K562 (cell line): ENCODE data around the gene SLC36A1. TPM values are rescaled to one million over a fixed set of nuclear protein-coding genes. Genes with fewer than 3 reads are reported as not detected.

ENCODE experiments used
- BCL6 ChIP-seq: fragments of 250-450 bp; sonication (Bioruptor Pico); IDR thresholded peaks from 2 replicates; pipeline ENCODE4 v1.4.0; 2020
- CCAR2 ChIP-seq: fragments of 200-400 bp; formaldehyde crosslinking; IDR thresholded peaks from 2 replicates; pipeline ENCODE4 v1.6.1; 2017; ENCODE audit warnings: mild to moderate bottlenecking, low read depth, low read length
- EGR1 ChIP-seq: fragments of 450-650 bp; conservative IDR thresholded peaks from 2 replicates; pipeline ENCODE4 v1.6.1; 2017; ENCODE audit warnings: mild to moderate bottlenecking
- FOXA1 ChIP-seq: fragments of 450-650 bp; IDR thresholded peaks from 2 replicates; pipeline ENCODE4 v1.6.1; 2016; ENCODE audit warnings: mild to moderate bottlenecking, borderline replicate concordance
- GATAD2A ChIP-seq: fragments of 450-650 bp; IDR thresholded peaks from 2 replicates; pipeline ENCODE4 v1.6.1; 2017
- HOMEZ ChIP-seq: fragments of 250-450 bp; sonication (Bioruptor Pico); IDR thresholded peaks from 2 replicates; pipeline ENCODE4 v1.4.0; 2020; ENCODE audit warnings: mild to moderate bottlenecking, moderate library complexity
- KAT2B ChIP-seq: IDR thresholded peaks from one replicate; pipeline ENCODE4 v1.6.1; 2012; ENCODE audit warnings: low read depth, mild to moderate bottlenecking, control low read depth, inconsistent platforms, low read length, moderate library complexity
- MCM7 ChIP-seq, 2 experiments: fragments of 450-650 bp; IDR thresholded peaks; 2 replicates each; pipeline ENCODE4 v1.6.1; 2016 to 2018
- MTA1 ChIP-seq: fragments of 450-650 bp; IDR thresholded peaks from 2 replicates; pipeline ENCODE4 v1.6.1; 2017; ENCODE audit warnings: borderline replicate concordance
- MXI1 ChIP-seq: IDR thresholded peaks from 2 replicates; pipeline ENCODE4 v1.6.1; 2011; ENCODE audit warnings: low read depth, mild to moderate bottlenecking, improper control_type of control experiment, low read length
- PCBP2 ChIP-seq: fragments of 200-400 bp; formaldehyde crosslinking; IDR thresholded peaks from 2 replicates; pipeline ENCODE4 v1.6.1; 2018; ENCODE audit warnings: low read length, low read depth, mild to moderate bottlenecking, moderate library complexity; ENCODE audit not compliant: poor library complexity, severe bottlenecking
- PKNOX1 ChIP-seq: fragments of 450-650 bp; IDR thresholded peaks from 2 replicates; pipeline ENCODE4 v1.6.1; 2016
- RUNX1 ChIP-seq: sonication (generic); IDR thresholded peaks from 2 replicates; pipeline ENCODE4 v1.6.1; 2016; ENCODE audit warnings: antibody characterized with exemption, low read depth
- SRF ChIP-seq, 2 experiments: fragments of 250-450, 450-650 bp in 1 of 2; sonication (Bioruptor Pico) in 1 of 2; sonication (generic) in 1 of 2; formaldehyde crosslinking; IDR thresholded peaks; 2 replicates each; pipeline versions ENCODE4 v1.5.0 to v1.5.1; 2020 to 2022; ENCODE audit warnings: mild to moderate bottlenecking in 1 of 2, missing genetic modification reagents in 1 of 2
- SRSF1 ChIP-seq: fragments of 200-400 bp; formaldehyde crosslinking; IDR thresholded peaks from 2 replicates; pipeline ENCODE4 v1.6.1; 2017; ENCODE audit warnings: mild to moderate bottlenecking, low read depth, low read length, moderate library complexity
- TCF15 ChIP-seq: fragments of 250-450 bp; sonication (Bioruptor Pico); IDR thresholded peaks from 2 replicates; pipeline ENCODE4 v1.8.0; 2022; ENCODE audit warnings: moderate library complexity, mild to moderate bottlenecking, inconsistent platforms
- TEAD2 ChIP-seq: fragments of 450-650 bp; IDR thresholded peaks from 2 replicates; pipeline ENCODE4 v1.6.1; 2016; ENCODE audit warnings: missing genetic modification characterization, control low read depth, missing compliant biosample characterization
- TRIM24 ChIP-seq, 2 experiments: fragments of 450-650 bp; IDR thresholded peaks; 2 replicates each; pipeline ENCODE4 v1.6.1; 2016
- ZBTB26 ChIP-seq: fragments of 450-650 bp; formaldehyde crosslinking; IDR thresholded peaks from 2 replicates; pipeline ENCODE4 v1.4.0; 2022; ENCODE audit warnings: missing genetic modification characterization
- ZNF277 ChIP-seq: fragments of 250-450 bp; sonication (Bioruptor Pico); IDR thresholded peaks from 2 replicates; pipeline ENCODE4 v1.8.0; 2022; ENCODE audit warnings: inconsistent platforms, mild to moderate bottlenecking, moderate library complexity, borderline replicate concordance
- ZNF436 ChIP-seq: fragments of 250-450, 450-650 bp; sonication (Bioruptor Pico); formaldehyde crosslinking; IDR thresholded peaks from 2 replicates; pipeline ENCODE4 v1.7.0; 2020; ENCODE audit warnings: mild to moderate bottlenecking
- ZNF644 ChIP-seq: fragments of 200-800 bp; sonication (Bioruptor generic); IDR thresholded peaks from 2 replicates; pipeline ENCODE4 v1.6.1; 2016; ENCODE audit warnings: low read depth, missing genetic modification characterization, missing compliant biosample characterization
- ZNF699 ChIP-seq: fragments of 250-450 bp; sonication (Bioruptor Pico); IDR thresholded peaks from 2 replicates; pipeline ENCODE4 v1.8.0; 2021; ENCODE audit warnings: mild to moderate bottlenecking, moderate library complexity; ENCODE audit not compliant: insufficient replicate concordance
- ZNF717 ChIP-seq: fragments of 250-450 bp; sonication (Bioruptor Pico); IDR thresholded peaks from 2 replicates; pipeline ENCODE4 v1.5.0; 2021
- polyA plus RNA-seq, 8 experiments: library from polyadenylated mRNA; depleted of rRNA in 4 of 8; stranded (reverse) in 5 of 8; unstranded in 3 of 8; fragments of >200 nt; fragmentation: Nextera tagmentation in 2 of 8; fragmentation: Illumina TruSeq in 1 of 8; extraction: Ambion mirVana in 2 of 8; extraction: Trizol in 1 of 8; gene quantifications; 2 replicates each; pipeline versions ENCODE4 v1.2.1 to v1.2.3, GENCODE V29; 2011 to 2014; ENCODE audit warnings: inconsistent platforms in 1 of 8, missing spikeins in 1 of 8
- total RNA-seq, 7 experiments: library from RNA; depleted of rRNA in 6 of 7; stranded (reverse); fragments of >200 nt in 6 of 7; fragmentation: Illumina TruSeq in 2 of 7; extraction: Trizol in 2 of 7; gene quantifications; 2 replicates each; pipeline versions ENCODE4 v1.2.1 to v1.2.3, GENCODE V29; 2011 to 2021; ENCODE audit warnings: low replicate concordance in 1 of 7

SLC36A1 gene
- total and polyA plus RNA-seq, 9 of the 15 experiments (the other 6 are each of a cell fraction or from before 2014, with no cell fraction given) = 1.6 to 8.4 (median 4.6) TPM

GRCh38 chr5:151447174-151448037 lies at the start of gene SLC36A1 (continued):
- TF ChIP-seq EGR1 = peak; percentile 100
- no peak for TF ChIP-seq ZNF717 (CRISPR knock-in tag)
- no peak for TF ChIP-seq MXI1
- no peak for TF ChIP-seq RUNX1
- no peak for TF ChIP-seq ZNF277
- TF ChIP-seq TRIM24 (IDR thresholded peaks at IDR 0.05) = peak in 1 of 2 experiments; percentile 26; a peak in 2 of 4 replicates
- TF ChIP-seq FOXA1 = no peak
- TF ChIP-seq TEAD2 (tag) = no peak
- no peak for TF ChIP-seq ZBTB26 (CRISPR knock-in tag)
- TF ChIP-seq CCAR2 = no peak
- TF ChIP-seq HOMEZ = no peak
- no peak for TF ChIP-seq MTA1
- no peak for TF ChIP-seq GATAD2A
- TF ChIP-seq TCF15 (CRISPR knock-in tag) = no peak
- no peak for TF ChIP-seq PCBP2
- TF ChIP-seq ZNF436 (CRISPR knock-in tag) = no peak
- TF ChIP-seq SRF (CRISPR knock-in tag; IDR thresholded peaks at IDR 0.05) = peak in 1 of 2 experiments; percentile 27; a peak in 1 of 4 replicates
- TF ChIP-seq KAT2B = no peak
- TF ChIP-seq PKNOX1 = peak; percentile 92
- TF ChIP-seq BCL6 (CRISPR knock-in tag) = no peak
- TF ChIP-seq SRSF1 = no peak
- no peak for TF ChIP-seq MCM7 (IDR thresholded peaks at IDR 0.05)
- TF ChIP-seq ZNF699 (CRISPR knock-in tag) = no peak
- no peak for TF ChIP-seq ZNF644 (tag)
